Stomach (tissue), 9 donors: ENCODE data around the gene DUT. TPM values are rescaled to one million over a fixed set of nuclear protein-coding genes. Genes with fewer than 3 reads are reported as not detected.

Experiments used
- DNase-seq, 2 donors: peaks; one replicate each; pipeline versions ENCODE4 v3.0.0 to v3.0.0-alpha.2; 2013 to 2019
- H3K27ac ChIP-seq, 5 donors: fragments of 200-600 bp in 4 of 5; sonication (generic) in 4 of 5; one replicate each; pipeline ENCODE4 v1.5.1; 2013 to 2019; ENCODE audit warnings: mild to moderate bottlenecking in 1 of 5, moderate library complexity in 1 of 5
- H3K27me3 ChIP-seq, 3 donors: fragments of 200-600 bp; sonication (generic); one replicate each; pipeline ENCODE4 v1.5.1; 2017 to 2019; ENCODE audit warnings: mixed run types in 1 of 3
- H3K36me3 ChIP-seq, 4 donors: fragments of 200-600 bp; sonication (generic); 1 replicate in 3 of 4; 2 replicates in 1 of 4; pipeline ENCODE4 v1.5.1; 2016 to 2019
- H3K4me1 ChIP-seq, 4 donors: fragments of 200-600 bp; sonication (generic); one replicate each; pipeline ENCODE4 v1.5.1; 2016 to 2019
- H3K4me3 ChIP-seq, 4 donors: fragments of 200-600 bp; sonication (generic) in 3 of 4; one replicate each; pipeline ENCODE4 v1.5.1; 2016 to 2019; ENCODE audit warnings: mild to moderate bottlenecking in 1 of 4
- H3K9me3 ChIP-seq, 4 donors: fragments of 200-600 bp; sonication (generic); one replicate each; pipeline ENCODE4 v1.5.1; 2016 to 2019
- EP300 ChIP-seq: sonication (generic); formaldehyde crosslinking; IDR thresholded peaks from one replicate; pipeline ENCODE4 v1.6.1; 2017; ENCODE audit warnings: antibody characterized with exemption
- POLR2A ChIP-seq, 4 donors: fragments of 450-650 bp; IDR thresholded peaks; one replicate each; pipeline ENCODE4 v1.6.1; 2016; ENCODE audit warnings: antibody characterized with exemption in 4 of 4, control low read depth in 2 of 4, mild to moderate bottlenecking in 1 of 4, moderate library complexity in 1 of 4
- POLR2AphosphoS5 ChIP-seq, 3 donors: sonication (generic); formaldehyde crosslinking; IDR thresholded peaks; one replicate each; pipeline ENCODE4 v1.6.1; 2016; ENCODE audit warnings: antibody characterized with exemption in 3 of 3
- WGBS, 5 donors: extraction: QIAGEN DNeasy Blood & Tissue Kit in 3 of 5; methylation state at CpG; one replicate each; pipeline versions ENCODE4 v1.1.5 to v1.1.7; 2013 to 2018; 5-methylcytosine and 5-hydroxymethylcytosine counted together
- intact Hi-C: fragments of 100-400 bp; cut with DNase I; formaldehyde crosslinking; loops from one replicate; pipeline ENCODE4 v1.15.1; 2023; ENCODE audit warnings: low total_unique reads
- polyA plus RNA-seq, 3 donors: library from polyadenylated mRNA; stranded (reverse); fragments of 200-250 nt; gene quantifications; one replicate each; pipeline ENCODE4 v1.2.3, GENCODE V29; 2013
- total RNA-seq, 5 donors: library from RNA; depleted of rRNA; stranded (reverse); fragments of >200 nt; gene quantifications; one replicate each; pipeline versions ENCODE4 v1.1.0 to v1.2.3, GENCODE V29; 2014 to 2016
- TF ChIP-seq, protein P1 (sequence below), 7 experiments: fragments of 450-650 bp in 4 of 7; fragments of 200-600 bp in 3 of 7; sonication (generic) in 3 of 7; IDR thresholded peaks; one replicate each; pipeline ENCODE4 v1.5.1; 2016 to 2019; ENCODE audit warnings: antibody characterized with exemption in 7 of 7, control low read depth in 2 of 7, mild to moderate bottlenecking in 1 of 7
- donor health status: healthy with polysubstance abuse.
- donor health status: Bipolar disorder and iron deficiency.
- donor health status: healthy.

The DUT gene
- total and polyA plus RNA-seq, 8 donors = 7.6 to 207 (median 69.6) TPM

DNA sequence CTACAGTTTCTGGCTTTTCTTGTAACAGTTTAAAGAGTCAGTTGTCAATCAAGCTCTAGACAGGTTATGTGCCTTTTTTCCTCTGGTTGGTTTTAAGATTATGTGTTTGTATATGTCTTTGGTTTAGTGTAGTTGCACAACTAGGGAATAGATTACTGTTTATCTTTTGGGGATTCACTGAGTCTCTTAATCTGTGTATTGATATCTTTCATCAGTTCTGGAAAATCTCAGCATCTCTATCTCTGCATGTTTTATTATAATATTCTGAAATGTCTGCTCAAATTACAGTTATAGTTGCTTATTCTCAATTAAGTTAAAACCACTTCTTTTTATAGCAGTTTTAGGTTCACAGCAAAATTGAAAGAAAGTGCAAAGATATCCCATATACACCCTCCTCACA, 14.3 kb downstream of the DUT start:
- no peaks in the 10 kb centered on the region for H3K27me3 ChIP-seq
- H3K9me3 ChIP-seq = no peaks in the 10 kb centered on the region
- DNase-seq = no peak
- TF ChIP-seq, protein P1, sequence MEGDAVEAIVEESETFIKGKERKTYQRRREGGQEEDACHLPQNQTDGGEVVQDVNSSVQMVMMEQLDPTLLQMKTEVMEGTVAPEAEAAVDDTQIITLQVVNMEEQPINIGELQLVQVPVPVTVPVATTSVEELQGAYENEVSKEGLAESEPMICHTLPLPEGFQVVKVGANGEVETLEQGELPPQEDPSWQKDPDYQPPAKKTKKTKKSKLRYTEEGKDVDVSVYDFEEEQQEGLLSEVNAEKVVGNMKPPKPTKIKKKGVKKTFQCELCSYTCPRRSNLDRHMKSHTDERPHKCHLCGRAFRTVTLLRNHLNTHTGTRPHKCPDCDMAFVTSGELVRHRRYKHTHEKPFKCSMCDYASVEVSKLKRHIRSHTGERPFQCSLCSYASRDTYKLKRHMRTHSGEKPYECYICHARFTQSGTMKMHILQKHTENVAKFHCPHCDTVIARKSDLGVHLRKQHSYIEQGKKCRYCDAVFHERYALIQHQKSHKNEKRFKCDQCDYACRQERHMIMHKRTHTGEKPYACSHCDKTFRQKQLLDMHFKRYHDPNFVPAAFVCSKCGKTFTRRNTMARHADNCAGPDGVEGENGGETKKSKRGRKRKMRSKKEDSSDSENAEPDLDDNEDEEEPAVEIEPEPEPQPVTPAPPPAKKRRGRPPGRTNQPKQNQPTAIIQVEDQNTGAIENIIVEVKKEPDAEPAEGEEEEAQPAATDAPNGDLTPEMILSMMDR (IDR thresholded peaks at IDR 0.05) = no peak
- TF ChIP-seq EP300 (no peak), POLR2AphosphoS5 (IDR thresholded peaks at IDR 0.05) (no peak), POLR2A (IDR thresholded peaks at IDR 0.05) (no peak)
- H3K4me1 ChIP-seq = no peaks in the 10 kb centered on the region
- H3K4me3 ChIP-seq = no peak overlapping the region
- intact Hi-C loops = no loop called here
- H3K36me3 ChIP-seq = peaks cover 0 to 35% (median 31%) of the 10 kb centered on the region in 4 donors
- H3K27ac ChIP-seq = no peak overlapping the region

DNA sequence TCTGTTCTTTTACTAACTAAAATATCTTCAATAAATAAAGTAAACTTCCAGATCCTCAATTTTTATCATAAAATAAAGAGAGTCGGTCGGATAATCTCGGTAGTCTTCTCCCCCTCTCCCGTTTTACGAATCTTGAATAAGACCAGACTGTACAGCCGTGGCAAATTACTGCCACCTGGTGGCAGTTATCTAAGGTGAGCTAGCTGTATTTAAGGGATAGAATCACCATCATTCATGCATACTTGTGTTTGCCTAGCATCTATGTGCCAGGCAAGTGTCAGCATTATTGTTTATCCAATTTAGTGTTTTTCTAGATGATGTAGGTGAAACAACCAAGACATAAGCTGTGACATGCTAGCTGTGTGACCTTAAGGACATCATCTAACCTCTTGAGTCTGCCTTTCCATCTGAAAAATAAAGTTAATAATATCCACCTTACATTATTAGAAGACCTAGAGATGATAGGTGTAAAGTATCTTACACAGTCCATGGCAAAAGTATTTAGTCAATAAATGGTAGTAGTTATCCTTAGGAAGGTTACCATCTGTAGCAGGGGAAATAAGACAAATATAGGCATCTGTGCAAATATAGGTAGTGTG, 21.3 kb downstream of the DUT start:
- no peaks in the 10 kb centered on the region for H3K4me1 ChIP-seq
- H3K4me3 ChIP-seq = no peak overlapping the region
- TF ChIP-seq POLR2A (IDR thresholded peaks at IDR 0.05) = no peak
- TF ChIP-seq, protein P1 (IDR thresholded peaks at IDR 0.05) = peak in 5 of 7 experiments; percentile 59 to 73 (median 68)
- H3K9me3 ChIP-seq = no peaks in the 10 kb centered on the region
- H3K36me3 ChIP-seq = no peaks in the 10 kb centered on the region
- no peaks in the 10 kb centered on the region for H3K27me3 ChIP-seq
- 0 to 5% (median 3%) methylated on average over 6 of the region's 6 CpGs for WGBS, 5 donors
- DNase-seq = peak; percentile 64 to 84
- intact Hi-C loops = no loop called here
- no peak overlapping the region for H3K27ac ChIP-seq

DNA sequence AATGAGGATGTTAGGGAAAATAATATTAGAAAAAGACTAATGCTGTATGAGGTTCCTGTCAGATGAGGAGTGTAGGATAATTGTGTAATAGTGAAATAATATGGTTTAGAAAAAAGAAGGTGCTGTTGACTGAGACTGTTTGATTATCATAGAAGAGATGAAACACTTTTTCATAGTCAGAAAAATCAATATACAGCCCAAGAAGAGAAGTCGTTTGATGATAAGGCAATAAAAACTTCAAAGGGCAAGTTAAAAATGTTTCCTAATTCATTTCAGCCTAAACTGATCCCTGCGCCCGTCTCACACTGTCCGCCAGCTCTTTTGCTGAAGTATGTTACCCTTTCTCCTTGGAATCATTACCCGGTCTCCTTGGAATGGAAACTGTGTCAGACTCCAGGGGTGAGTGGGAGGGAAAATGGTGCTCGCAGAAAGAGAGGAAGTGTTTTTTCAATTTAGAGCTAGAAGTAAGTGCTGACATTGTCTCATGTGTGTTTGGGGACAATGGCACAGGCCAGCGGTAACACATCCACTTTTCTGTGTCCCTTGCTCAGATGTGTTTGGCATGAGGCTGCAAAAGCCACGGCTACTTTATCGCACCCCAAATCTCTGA, 23.6 kb downstream of the DUT start:
- WGBS, 5 donors = 47 to 66% (median 57%) methylated on average over 9 of the region's 9 CpGs
- Histone ChIP-seq H3K4me1 (peaks cover 0 to 9% (median 4%) of the 10 kb centered on the region in 4 donors), H3K9me3 (no peaks in the 10 kb centered on the region), H3K27ac (no peak overlapping the region), H3K4me3 (no peak overlapping the region), H3K36me3 (no peaks in the 10 kb centered on the region), H3K27me3 (no peaks in the 10 kb centered on the region)
- TF ChIP-seq POLR2A (IDR thresholded peaks at IDR 0.05) = no peak
- TF ChIP-seq EP300 = no peak
- TF ChIP-seq POLR2AphosphoS5 (IDR thresholded peaks at IDR 0.05) = no peak
- TF ChIP-seq, protein P1 (IDR thresholded peaks at IDR 0.05) = no peak
- intact Hi-C loops = no loop called here
- DNase-seq = no peak

DNA sequence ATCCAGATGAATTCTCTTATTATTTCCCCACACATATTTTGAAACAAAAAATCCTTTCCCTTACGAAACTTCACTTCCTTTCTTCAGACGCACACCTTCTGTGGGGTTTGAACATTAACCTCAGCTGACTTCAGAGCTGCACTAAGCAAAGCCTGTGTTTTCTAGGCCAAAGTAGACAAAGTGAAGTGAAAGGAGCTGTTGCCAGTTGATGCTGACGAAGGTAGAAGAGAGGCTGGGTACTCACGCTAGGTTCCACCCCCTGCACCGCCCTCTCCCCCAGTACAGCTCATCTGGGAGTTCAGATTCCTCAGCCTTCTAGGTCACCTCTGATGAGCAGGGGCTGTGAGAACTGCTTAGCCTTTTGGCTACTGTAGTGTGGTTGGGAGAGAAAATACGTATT, 24.1 kb downstream of the DUT start:
- Histone ChIP-seq H3K27ac (no peak overlapping the region), H3K27me3 (no peaks in the 10 kb centered on the region), H3K36me3 (no peaks in the 10 kb centered on the region), H3K9me3 (no peaks in the 10 kb centered on the region), H3K4me1 (peaks cover 0 to 9% (median 4%) of the 10 kb centered on the region in 4 donors), H3K4me3 (no peak overlapping the region)
- intact Hi-C loops = no loop called here
- TF ChIP-seq EP300 (no peak), POLR2A (IDR thresholded peaks at IDR 0.05) (no peak), POLR2AphosphoS5 (IDR thresholded peaks at IDR 0.05) (no peak)
- TF ChIP-seq, protein P1 (IDR thresholded peaks at IDR 0.05) = no peak
- WGBS, 5 donors = 41 to 56% (median 45%) methylated on average over 6 of the region's 6 CpGs
- DNase-seq = peak in 1 of 2 donors; percentile 28
